ENCODE results near the gene PRR33. TPM values are rescaled to one million over a fixed set of nuclear protein-coding genes. Genes with fewer than 3 reads are reported as not detected.

PRR33 gene
- total and polyA plus RNA-seq, 2 donors (not counting 3 experiments of a cell fraction or from before 2014, with no cell fraction given): not detected

- TF ChIP-seq EZH2 (IDR thresholded peaks at IDR 0.05; ENCODE audit: borderline replicate concordance, low read depth, low read length, severe bottlenecking) (no peak), MAX (IDR thresholded peaks at IDR 0.05; ENCODE audit: insufficient read depth, insufficient read length) (no peak), GATA2 (IDR thresholded peaks at IDR 0.05; ENCODE audit: insufficient read depth, insufficient read length, low read depth, low read length) (no peak), POLR2AphosphoS5 (IDR thresholded peaks at IDR 0.05; ENCODE audit: insufficient read depth, low read depth, low read length) (no peak), FOS (IDR thresholded peaks at IDR 0.05; ENCODE audit: borderline replicate concordance, insufficient read depth, low read length) (no peak), JUN (IDR thresholded peaks at IDR 0.05; ENCODE audit: borderline replicate concordance, insufficient read depth, insufficient read length, low read depth) (no peak), MYC (IDR thresholded peaks at IDR 0.05; ENCODE audit: low read depth, low read length) (no peak), POLR2A (IDR thresholded peaks at IDR 0.05; ENCODE audit: low read depth, low read length) (no peak)
- TF ChIP-seq, protein P1, sequence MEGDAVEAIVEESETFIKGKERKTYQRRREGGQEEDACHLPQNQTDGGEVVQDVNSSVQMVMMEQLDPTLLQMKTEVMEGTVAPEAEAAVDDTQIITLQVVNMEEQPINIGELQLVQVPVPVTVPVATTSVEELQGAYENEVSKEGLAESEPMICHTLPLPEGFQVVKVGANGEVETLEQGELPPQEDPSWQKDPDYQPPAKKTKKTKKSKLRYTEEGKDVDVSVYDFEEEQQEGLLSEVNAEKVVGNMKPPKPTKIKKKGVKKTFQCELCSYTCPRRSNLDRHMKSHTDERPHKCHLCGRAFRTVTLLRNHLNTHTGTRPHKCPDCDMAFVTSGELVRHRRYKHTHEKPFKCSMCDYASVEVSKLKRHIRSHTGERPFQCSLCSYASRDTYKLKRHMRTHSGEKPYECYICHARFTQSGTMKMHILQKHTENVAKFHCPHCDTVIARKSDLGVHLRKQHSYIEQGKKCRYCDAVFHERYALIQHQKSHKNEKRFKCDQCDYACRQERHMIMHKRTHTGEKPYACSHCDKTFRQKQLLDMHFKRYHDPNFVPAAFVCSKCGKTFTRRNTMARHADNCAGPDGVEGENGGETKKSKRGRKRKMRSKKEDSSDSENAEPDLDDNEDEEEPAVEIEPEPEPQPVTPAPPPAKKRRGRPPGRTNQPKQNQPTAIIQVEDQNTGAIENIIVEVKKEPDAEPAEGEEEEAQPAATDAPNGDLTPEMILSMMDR (IDR thresholded peaks at IDR 0.05; ENCODE audit: extremely low read depth in 1 of 2, insufficient read depth in 1 of 2, low read depth in 1 of 2, low read length in 2 of 2): no peak
- FAIRE-seq (no peak), DNase-seq (ENCODE audit: low read depth, low spot score) (no peak)
- ChIA-PET CTCF (no interaction called here), POLR2A (no interaction called here)
- no peaks in the 10 kb centered on the region for H3K9me1 ChIP-seq (replicated peaks; ENCODE audit: control insufficient read depth, extremely low read depth, insufficient read depth, low read length)
- H3K4me2 ChIP-seq (ENCODE audit: insufficient read depth, low read length): no peak overlapping the region
- no peaks in the 10 kb centered on the region for H3K27me3 ChIP-seq (ENCODE audit: control insufficient read depth in 2 of 2, insufficient read depth in 2 of 2, low read length in 2 of 2)
- H3K36me3 ChIP-seq (ENCODE audit: control insufficient read depth in 2 of 2, extremely low read depth in 1 of 2, insufficient read depth in 2 of 2, low read length in 2 of 2): no peaks in the 10 kb centered on the region
- dilution Hi-C loops (cut with MboI; ENCODE audit: extremely low pct_ligation_motif_present, low sequenced_read_pairs): no loop called here
- no peak overlapping the region for H3K4me3 ChIP-seq (replicated peaks in 1 of 3; ENCODE audit: insufficient read depth in 1 of 3, low read depth in 1 of 3, low read length in 3 of 3)
- no peaks in the 10 kb centered on the region for H3K9me3 ChIP-seq (replicated peaks; ENCODE audit: control insufficient read depth, insufficient read depth, low read length)
- no peak overlapping the region for H3K9ac ChIP-seq (replicated peaks; ENCODE audit: extremely low read depth, insufficient read depth, low read length)
- BruUV-seq (replicated peaks): no TSS peak
- intact Hi-C loops (cut with micrococcal nuclease): no loop called here
- H2AFZ ChIP-seq (ENCODE audit: low read depth, low read length): no peak overlapping the region
- no peaks in the 10 kb centered on the region for H3K4me1 ChIP-seq (ENCODE audit: control insufficient read depth, extremely low read depth, insufficient read depth, low read length)
- no peaks in the 10 kb centered on the region for H4K20me1 ChIP-seq (replicated peaks; ENCODE audit: control insufficient read depth, extremely low read depth, insufficient read depth, low read length)
- no peaks in the 10 kb centered on the region for H3K79me2 ChIP-seq (ENCODE audit: control insufficient read depth, insufficient read depth, low read length)
- no peak overlapping the region for H3K27ac ChIP-seq (ENCODE audit: insufficient read depth, low read depth, low read length)
Observed at GRCh38 chr11:1927026-1927847, 35.5 kb upstream of the PRR33 start.
